Uterus (tissue), 4 donors: Measurements from ENCODE around the gene PCDH1. TPM values are rescaled to one million over a fixed set of nuclear protein-coding genes. Genes with fewer than 3 reads are reported as not detected.

Experiments
- DNase-seq, 2 donors: peaks; one replicate each; pipeline ENCODE4 v3.0.0-alpha.2; 2019 to 2020
- H3K27ac ChIP-seq, 2 donors: fragments of 200-600 bp; sonication (generic); 1 replicate in 1 of 2; 2 replicates in 1 of 2; pipeline ENCODE4 v1.5.1; 2016 to 2018
- H3K27me3 ChIP-seq, 2 donors: fragments of 200-600 bp; sonication (generic); one replicate each; pipeline ENCODE4 v1.5.1; 2018 to 2019; ENCODE audit warnings: control low read depth in 1 of 2
- H3K36me3 ChIP-seq, 2 donors: fragments of 200-600 bp; sonication (generic); one replicate each; pipeline ENCODE4 v1.5.1; 2019; ENCODE audit warnings: control low read depth in 1 of 2
- H3K4me1 ChIP-seq, 2 donors: fragments of 200-600 bp; sonication (generic); one replicate each; pipeline ENCODE4 v1.5.1; 2018 to 2019; ENCODE audit warnings: control low read depth in 1 of 2
- H3K4me3 ChIP-seq, 2 donors: fragments of 200-600 bp; sonication (generic); 1 replicate in 1 of 2; 2 replicates in 1 of 2; pipeline ENCODE4 v1.5.1; 2018 to 2019; ENCODE audit warnings: mild to moderate bottlenecking in 1 of 2
- H3K9me3 ChIP-seq, 2 donors: fragments of 200-600 bp; sonication (generic); one replicate each; pipeline ENCODE4 v1.5.1; 2019; ENCODE audit warnings: control low read depth in 1 of 2
- POLR2A ChIP-seq, 2 donors: fragments of 450-650 bp; IDR thresholded peaks; one replicate each; pipeline ENCODE4 v1.6.1; 2016; ENCODE audit warnings: antibody characterized with exemption in 2 of 2, mild to moderate bottlenecking in 1 of 2, moderate library complexity in 1 of 2
- intact Hi-C: fragments of 100-400 bp; cut with DNase I; formaldehyde crosslinking; loops from one replicate; pipeline ENCODE4 v1.15.1; 2023; ENCODE audit warnings: low total_unique reads
- total RNA-seq, 4 donors: library from RNA; depleted of rRNA in 3 of 4; stranded (reverse); fragments of >200 nt in 3 of 4; gene quantifications; one replicate each; pipeline versions ENCODE4 v1.1.0 to v1.2.4, GENCODE V29; 2014 to 2023
- TF ChIP-seq, protein P1 (sequence below), 4 experiments: fragments of 200-600 bp in 2 of 4; fragments of 450-650 bp in 2 of 4; sonication (generic) in 2 of 4; IDR thresholded peaks; one replicate each; pipeline ENCODE4 v1.5.1; 2016 to 2019; ENCODE audit warnings: antibody characterized with exemption in 4 of 4, mild to moderate bottlenecking in 2 of 4, moderate library complexity in 1 of 4
- donor health status: DM: yes; HTN: yes; CAD: no.

PCDH1 gene
- total RNA-seq, 4 donors from 2014 or later: 29.2 to 46.7 (median 31.5) TPM

DNA sequence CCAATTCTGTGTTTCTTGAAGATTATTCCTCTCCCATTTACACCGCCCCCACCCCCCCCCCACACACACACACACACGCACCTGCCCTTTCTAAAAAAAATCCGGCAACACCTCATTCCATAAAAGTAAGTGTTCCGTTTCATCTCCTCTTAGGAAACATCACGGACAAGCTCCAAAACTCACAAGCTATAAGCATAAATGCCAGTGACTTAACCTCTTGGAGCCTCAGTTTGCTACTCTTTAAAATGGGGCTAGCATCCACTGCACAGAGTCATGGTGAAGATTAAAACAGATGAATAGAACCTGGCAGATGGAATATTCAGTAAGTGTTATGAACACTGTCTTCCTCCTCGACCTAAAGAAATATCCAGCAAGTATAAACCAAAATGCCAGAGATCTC lies 70.5 kb downstream of the PCDH1 start:
- Histone ChIP-seq H3K4me3 (no peak overlapping the region), H3K27ac (no peak overlapping the region), H3K4me1 (no peaks in the 10 kb centered on the region), H3K27me3 (no peaks in the 10 kb centered on the region), H3K9me3 (no peaks in the 10 kb centered on the region), H3K36me3 (no peaks in the 10 kb centered on the region)
- no peak for DNase-seq
- TF ChIP-seq, protein P1, sequence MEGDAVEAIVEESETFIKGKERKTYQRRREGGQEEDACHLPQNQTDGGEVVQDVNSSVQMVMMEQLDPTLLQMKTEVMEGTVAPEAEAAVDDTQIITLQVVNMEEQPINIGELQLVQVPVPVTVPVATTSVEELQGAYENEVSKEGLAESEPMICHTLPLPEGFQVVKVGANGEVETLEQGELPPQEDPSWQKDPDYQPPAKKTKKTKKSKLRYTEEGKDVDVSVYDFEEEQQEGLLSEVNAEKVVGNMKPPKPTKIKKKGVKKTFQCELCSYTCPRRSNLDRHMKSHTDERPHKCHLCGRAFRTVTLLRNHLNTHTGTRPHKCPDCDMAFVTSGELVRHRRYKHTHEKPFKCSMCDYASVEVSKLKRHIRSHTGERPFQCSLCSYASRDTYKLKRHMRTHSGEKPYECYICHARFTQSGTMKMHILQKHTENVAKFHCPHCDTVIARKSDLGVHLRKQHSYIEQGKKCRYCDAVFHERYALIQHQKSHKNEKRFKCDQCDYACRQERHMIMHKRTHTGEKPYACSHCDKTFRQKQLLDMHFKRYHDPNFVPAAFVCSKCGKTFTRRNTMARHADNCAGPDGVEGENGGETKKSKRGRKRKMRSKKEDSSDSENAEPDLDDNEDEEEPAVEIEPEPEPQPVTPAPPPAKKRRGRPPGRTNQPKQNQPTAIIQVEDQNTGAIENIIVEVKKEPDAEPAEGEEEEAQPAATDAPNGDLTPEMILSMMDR (IDR thresholded peaks at IDR 0.05): no peak
- no peak for TF ChIP-seq POLR2A (IDR thresholded peaks at IDR 0.05)
- intact Hi-C loops: no loop called here

- intact Hi-C loops: no loop called here
Measured at GRCh38 chr5:141807329-141807728, 70.9 kb downstream of the PCDH1 start.

DNA sequence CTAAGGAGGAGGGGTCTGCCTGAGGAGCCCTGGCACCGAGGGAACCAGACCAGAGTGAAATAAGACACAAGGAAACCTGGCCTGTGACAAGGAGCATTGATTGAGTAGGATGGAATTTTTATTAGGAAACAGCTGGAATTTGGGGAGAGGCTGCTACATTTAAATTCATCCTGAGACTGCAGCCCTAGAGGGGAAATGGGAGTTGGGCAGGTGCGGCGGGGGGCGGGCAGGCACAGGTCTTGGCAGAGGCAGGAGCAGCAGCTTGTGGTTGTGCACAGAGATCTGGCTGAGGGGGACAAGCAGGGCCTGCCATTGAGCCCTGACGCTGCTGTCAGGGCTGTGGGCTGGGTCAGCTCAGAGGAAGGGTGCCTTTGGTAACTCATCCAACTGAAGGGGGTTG lies 71.6 kb downstream of the PCDH1 start:
- intact Hi-C loops: no loop called here
- no peak for DNase-seq
- no peaks in the 10 kb centered on the region for H3K27me3 ChIP-seq
- no peak for TF ChIP-seq POLR2A (IDR thresholded peaks at IDR 0.05)
- TF ChIP-seq, protein P1 (IDR thresholded peaks at IDR 0.05): no peak
- H3K4me1 ChIP-seq: no peaks in the 10 kb centered on the region
- H3K9me3 ChIP-seq: no peaks in the 10 kb centered on the region
- H3K4me3 ChIP-seq: no peak overlapping the region
- peak overlapping the region; percentile 7 to 16 for H3K27ac ChIP-seq
- H3K36me3 ChIP-seq: no peaks in the 10 kb centered on the region

More at GRCh38 chr5:141807329-141807728, 70.9 kb downstream of the PCDH1 start:
- Histone ChIP-seq H3K9me3 (no peaks in the 10 kb centered on the region), H3K4me1 (no peaks in the 10 kb centered on the region), H3K27ac (peak overlapping the region in 1 of 2 donors; percentile 16), H3K27me3 (no peaks in the 10 kb centered on the region), H3K4me3 (no peak overlapping the region), H3K36me3 (no peaks in the 10 kb centered on the region)
- TF ChIP-seq POLR2A (IDR thresholded peaks at IDR 0.05): no peak
- TF ChIP-seq, protein P1 (IDR thresholded peaks at IDR 0.05): no peak
- DNase-seq: no peak

- H3K36me3 ChIP-seq: no peaks in the 10 kb centered on the region
- no peak overlapping the region for H3K4me3 ChIP-seq
- no peaks in the 10 kb centered on the region for H3K27me3 ChIP-seq
- intact Hi-C loops: no loop called here
- H3K4me1 ChIP-seq: no peaks in the 10 kb centered on the region
- H3K27ac ChIP-seq: peak overlapping the region; percentile 7 to 16
- no peaks in the 10 kb centered on the region for H3K9me3 ChIP-seq
- TF ChIP-seq POLR2A (IDR thresholded peaks at IDR 0.05): no peak
- TF ChIP-seq, protein P1 (IDR thresholded peaks at IDR 0.05): no peak
- peak in 1 of 2 donors; percentile 57 for DNase-seq
Measured at GRCh38 chr5:141805874-141806595, 72.2 kb downstream of the PCDH1 start.

DNA sequence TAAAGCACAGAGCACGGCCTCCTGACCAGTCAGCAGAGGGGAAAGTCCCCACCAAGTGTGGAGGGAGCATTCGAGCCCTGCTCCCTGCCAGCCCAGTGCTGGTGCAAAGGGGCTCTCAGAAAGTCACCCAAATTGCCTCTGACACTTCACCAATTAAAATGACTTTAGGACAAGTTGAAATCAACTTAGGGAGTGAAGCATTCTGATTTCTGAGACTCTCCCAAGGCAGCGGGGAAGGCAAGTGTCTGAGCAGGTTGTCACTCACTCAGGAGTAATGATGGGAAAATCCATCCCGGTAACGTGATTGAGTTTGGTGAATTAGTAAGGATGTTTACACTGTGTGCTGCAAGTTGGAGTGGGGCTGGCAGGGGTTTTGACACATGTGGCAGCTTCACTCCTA lies 73.7 kb downstream of the PCDH1 start:
- Histone ChIP-seq H3K9me3 (no peaks in the 10 kb centered on the region), H3K4me1 (no peaks in the 10 kb centered on the region), H3K27ac (no peak overlapping the region), H3K36me3 (no peaks in the 10 kb centered on the region), H3K27me3 (no peaks in the 10 kb centered on the region), H3K4me3 (no peak overlapping the region)
- DNase-seq: no peak
- TF ChIP-seq, protein P1 (IDR thresholded peaks at IDR 0.05): no peak
- TF ChIP-seq POLR2A (IDR thresholded peaks at IDR 0.05): no peak
- intact Hi-C loops: no loop called here

Other genes with a start within 250 kb of the PCDH1 start
- 10 to 100 TPM; 24.8 to 68.0 (median 46.0) TPM for gene HDAC3, start 241.6 kb downstream of the PCDH1 start, total RNA-seq
- gene RELL2, start 241.4 kb downstream of the PCDH1 start, total RNA-seq: 1 to 10 TPM in 1 of 4 donors, under 1 TPM in 1, not detected in 2; 0.35 to 1.7 TPM
- gene FCHSD1, start 227.0 kb downstream of the PCDH1 start, total RNA-seq: 10 to 100 TPM in 2 of 4 donors, 1 to 10 TPM in 2; 2.4 to 27.2 (median 11.3) TPM
- gene ARAP3, start 196.2 kb downstream of the PCDH1 start, total RNA-seq: 10 to 100 TPM in 2 of 4 donors, 1 to 10 TPM in 2; 4.1 to 39.9 (median 12.5) TPM
- gene DELE1, start 45.5 kb upstream of the PCDH1 start, total RNA-seq: 100 to 1,000 TPM in 1 of 4 donors, 10 to 100 TPM in 3; 24.7 to 102 (median 45.8) TPM
- 10 to 100 TPM in 1 of 4 donors, 1 to 10 TPM in 3; 1.3 to 43.6 (median 3.6) TPM for gene PCDH12, start 79.8 kb upstream of the PCDH1 start, total RNA-seq
- 10 to 100 TPM; 20.3 to 70.2 (median 46.7) TPM for gene RNF14, start 90.7 kb upstream of the PCDH1 start, total RNA-seq
- gene GNPDA1, start 134.6 kb upstream of the PCDH1 start, total RNA-seq: 100 to 1,000 TPM in 1 of 4 donors, 10 to 100 TPM in 3; 13.2 to 106 (median 56.1) TPM
- 100 to 1,000 TPM in 1 of 4 donors, 10 to 100 TPM in 3; 53.2 to 124 (median 89.0) TPM for gene NDFIP1, start 230.4 kb upstream of the PCDH1 start, total RNA-seq